Measurements from ENCODE around the gene ALKBH6. TPM values are rescaled to one million over a fixed set of nuclear protein-coding genes. Genes with fewer than 3 reads are reported as not detected.
A peak's percentile ranks its signal among the peaks of the same experiment; 100 is the strongest.

ALKBH6 gene
- total and polyA plus RNA-seq, 2 experiments from 2014 or later: 24.1 to 31.1 TPM

DNA sequence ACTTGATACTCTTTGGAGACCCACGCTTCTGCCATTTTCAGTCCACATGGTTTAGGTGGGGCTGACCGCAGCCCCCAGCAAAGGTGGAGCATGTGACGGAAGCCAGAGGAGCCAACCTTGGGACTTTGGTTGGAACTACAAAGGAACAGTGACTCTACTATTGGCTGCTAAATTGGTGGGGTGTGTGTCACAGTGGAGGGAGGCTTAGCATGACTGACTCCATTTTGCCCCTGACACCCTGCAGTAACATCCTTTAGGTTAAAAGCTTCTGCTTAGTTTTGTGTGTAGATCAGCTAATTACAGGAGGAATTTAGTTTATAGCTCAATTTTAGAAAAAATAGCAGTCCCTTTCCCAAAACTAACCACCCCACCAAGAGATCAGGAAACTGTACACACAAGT lies 12.4 kb downstream of the ALKBH6 start:
- no peaks in the 10 kb centered on the region for H3K36me3 ChIP-seq (replicated peaks; ENCODE audit: insufficient read depth, low read depth)

DNA sequence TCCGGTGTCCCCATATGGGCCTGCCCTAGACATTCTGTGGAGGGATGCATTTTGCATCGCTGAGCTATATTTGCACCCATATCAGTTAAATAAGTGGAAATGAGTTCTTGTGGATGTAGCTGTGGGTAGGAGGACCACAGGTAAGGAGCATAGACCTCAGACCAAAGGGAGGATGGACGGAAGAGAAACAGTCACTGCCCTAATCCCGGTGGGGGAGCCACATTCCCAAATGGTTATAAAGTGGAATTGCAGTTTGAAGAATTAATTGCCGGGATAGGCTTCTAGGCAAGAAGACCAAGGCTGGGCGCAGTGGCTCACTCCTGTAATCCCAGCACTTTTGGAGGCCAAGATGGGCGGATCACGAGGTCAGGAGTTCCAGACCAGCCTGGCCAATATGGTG lies 17.2 kb downstream of the ALKBH6 start:
- no peaks in the 10 kb centered on the region for H3K4me1 ChIP-seq (ENCODE audit: insufficient read depth)
- H4K20me1 ChIP-seq (ENCODE audit: insufficient read depth, poor library complexity, severe bottlenecking): no peaks in the 10 kb centered on the region
- no peak overlapping the region for H3K27ac ChIP-seq

More for the DNA sequence above, 12.4 kb downstream of the ALKBH6 start:
- Histone ChIP-seq H3K4me3 (no peak overlapping the region), H3K4me2 (no peak overlapping the region), H4K20me1 (ENCODE audit: insufficient read depth, poor library complexity, severe bottlenecking) (no peaks in the 10 kb centered on the region), H3K9me3 (ENCODE audit: low read depth) (no peaks in the 10 kb centered on the region), H2AFZ (no peak overlapping the region), H3K27ac (no peak overlapping the region), H3K9me2 (replicated peaks; ENCODE audit: insufficient read depth) (no peaks in the 10 kb centered on the region), H3K4me1 (ENCODE audit: insufficient read depth) (no peaks in the 10 kb centered on the region), H3K79me2 (peaks cover 34% of the 10 kb centered on the region), H3K27me3 (no peaks in the 10 kb centered on the region)
- WGBS (ENCODE audit: low lambda C conversion rate, missing lambda C conversion rate): 96% methylated on average over 3 of the region's 3 CpGs
- no peak for TF ChIP-seq EZH2phosphoT487 (IDR thresholded peaks at IDR 0.05; ENCODE audit: low read depth, severe bottlenecking, unreplicated experiment)
- TF ChIP-seq, protein P1, sequence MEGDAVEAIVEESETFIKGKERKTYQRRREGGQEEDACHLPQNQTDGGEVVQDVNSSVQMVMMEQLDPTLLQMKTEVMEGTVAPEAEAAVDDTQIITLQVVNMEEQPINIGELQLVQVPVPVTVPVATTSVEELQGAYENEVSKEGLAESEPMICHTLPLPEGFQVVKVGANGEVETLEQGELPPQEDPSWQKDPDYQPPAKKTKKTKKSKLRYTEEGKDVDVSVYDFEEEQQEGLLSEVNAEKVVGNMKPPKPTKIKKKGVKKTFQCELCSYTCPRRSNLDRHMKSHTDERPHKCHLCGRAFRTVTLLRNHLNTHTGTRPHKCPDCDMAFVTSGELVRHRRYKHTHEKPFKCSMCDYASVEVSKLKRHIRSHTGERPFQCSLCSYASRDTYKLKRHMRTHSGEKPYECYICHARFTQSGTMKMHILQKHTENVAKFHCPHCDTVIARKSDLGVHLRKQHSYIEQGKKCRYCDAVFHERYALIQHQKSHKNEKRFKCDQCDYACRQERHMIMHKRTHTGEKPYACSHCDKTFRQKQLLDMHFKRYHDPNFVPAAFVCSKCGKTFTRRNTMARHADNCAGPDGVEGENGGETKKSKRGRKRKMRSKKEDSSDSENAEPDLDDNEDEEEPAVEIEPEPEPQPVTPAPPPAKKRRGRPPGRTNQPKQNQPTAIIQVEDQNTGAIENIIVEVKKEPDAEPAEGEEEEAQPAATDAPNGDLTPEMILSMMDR (IDR thresholded peaks at IDR 0.05; ENCODE audit: poor library complexity): no peak
- TF ChIP-seq EZH2 (IDR thresholded peaks at IDR 0.05; ENCODE audit: borderline replicate concordance): no peak
- DNase-seq (ENCODE audit: low spot score): no peak

DNA sequence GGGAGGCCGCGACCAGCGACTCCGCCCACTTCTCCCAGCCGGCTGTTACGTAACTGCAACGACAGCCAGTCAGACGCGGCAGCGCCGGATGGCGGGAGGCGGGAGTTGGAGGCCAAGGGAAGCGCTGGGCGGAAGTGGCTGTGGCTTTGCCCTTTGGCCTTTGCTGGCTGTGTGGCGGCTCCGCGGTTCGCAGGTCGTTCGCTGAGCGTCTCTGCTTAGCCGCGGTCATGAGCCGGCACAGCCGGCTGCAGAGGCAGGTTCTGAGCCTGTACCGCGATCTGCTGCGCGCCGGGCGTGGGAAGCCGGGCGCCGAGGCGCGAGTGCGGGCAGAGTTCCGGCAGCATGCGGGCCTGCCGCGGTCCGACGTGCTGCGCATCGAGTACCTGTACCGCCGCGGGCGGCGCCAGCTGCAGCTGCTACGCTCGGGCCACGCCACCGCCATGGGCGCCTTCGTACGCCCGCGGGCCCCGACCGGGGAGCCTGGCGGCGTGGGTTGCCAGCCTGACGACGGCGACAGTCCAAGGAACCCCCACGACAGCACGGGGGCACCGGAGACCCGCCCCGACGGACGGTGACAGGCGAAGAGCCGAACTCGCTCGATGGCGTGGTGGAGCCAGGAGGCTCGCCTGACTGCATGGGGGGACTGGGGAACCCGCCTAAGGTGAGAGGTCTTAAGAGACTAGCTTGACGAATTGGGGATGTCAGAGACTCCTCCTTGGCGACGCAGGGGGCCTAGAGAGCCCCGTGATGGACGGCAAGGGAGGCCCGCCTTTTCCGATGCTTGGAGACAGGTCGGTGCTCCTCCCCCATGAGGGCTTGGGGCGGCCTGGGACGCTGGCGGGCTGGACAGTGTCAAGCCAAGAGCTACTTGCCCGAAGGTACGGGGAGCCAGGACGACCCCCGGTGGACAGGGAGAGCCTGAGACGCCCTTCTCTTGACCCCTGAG lies 18.7 kb downstream of the ALKBH6 start, which contains the start of gene SDHAF1:
SDHAF1 (plus strand) TSS at position 141 of the 946 bp plus-strand sequence; CDS start at position 228, 87 bp downstream.
- no peaks in the 10 kb centered on the region for H3K9me2 ChIP-seq (replicated peaks; ENCODE audit: insufficient read depth)
- peak; percentile 97 for DNase-seq (ENCODE audit: low spot score)
- peak within 1 kb of the TSS; percentile 75 for H3K27ac ChIP-seq
- peak within 1 kb of the TSS; percentile 91 for H3K4me2 ChIP-seq
- H3K27me3 ChIP-seq: no peaks in the 10 kb centered on the region
- TF ChIP-seq EZH2 (IDR thresholded peaks at IDR 0.05; ENCODE audit: borderline replicate concordance): no peak
- H4K20me1 ChIP-seq (ENCODE audit: insufficient read depth, poor library complexity, severe bottlenecking): no peaks in the 10 kb centered on the region
- H3K36me3 ChIP-seq (replicated peaks; ENCODE audit: insufficient read depth, low read depth): no peaks in the 10 kb centered on the region
- peak within 1 kb of the TSS; percentile 63 for H3K4me3 ChIP-seq
- no peaks in the 10 kb centered on the region for H3K9me3 ChIP-seq (ENCODE audit: low read depth)
- WGBS (ENCODE audit: low lambda C conversion rate, missing lambda C conversion rate): 1% methylated on average over 96 of the region's 97 CpGs
- peak within 1 kb of the TSS; percentile 94 for H2AFZ ChIP-seq
- H3K79me2 ChIP-seq: peaks cover 34% of the 10 kb centered on the region
- no peaks in the 10 kb centered on the region for H3K4me1 ChIP-seq (ENCODE audit: insufficient read depth)

More for the DNA sequence above, 17.2 kb downstream of the ALKBH6 start:
- no peak overlapping the region for H2AFZ ChIP-seq
- no peaks in the 10 kb centered on the region for H3K9me3 ChIP-seq (ENCODE audit: low read depth)
- no peak for DNase-seq (ENCODE audit: low spot score)
- no peaks in the 10 kb centered on the region for H3K27me3 ChIP-seq
- no peaks in the 10 kb centered on the region for H3K9me2 ChIP-seq (replicated peaks; ENCODE audit: insufficient read depth)
- peaks cover 47% of the 10 kb centered on the region for H3K79me2 ChIP-seq
- no peak overlapping the region for H3K4me3 ChIP-seq
- no peaks in the 10 kb centered on the region for H3K36me3 ChIP-seq (replicated peaks; ENCODE audit: insufficient read depth, low read depth)
- H3K4me2 ChIP-seq: peak overlapping the region; percentile 91
- TF ChIP-seq EZH2phosphoT487 (IDR thresholded peaks at IDR 0.05; ENCODE audit: low read depth, severe bottlenecking, unreplicated experiment): no peak
- 94% methylated on average over 8 of the region's 8 CpGs for WGBS (ENCODE audit: low lambda C conversion rate, missing lambda C conversion rate)

DNA sequence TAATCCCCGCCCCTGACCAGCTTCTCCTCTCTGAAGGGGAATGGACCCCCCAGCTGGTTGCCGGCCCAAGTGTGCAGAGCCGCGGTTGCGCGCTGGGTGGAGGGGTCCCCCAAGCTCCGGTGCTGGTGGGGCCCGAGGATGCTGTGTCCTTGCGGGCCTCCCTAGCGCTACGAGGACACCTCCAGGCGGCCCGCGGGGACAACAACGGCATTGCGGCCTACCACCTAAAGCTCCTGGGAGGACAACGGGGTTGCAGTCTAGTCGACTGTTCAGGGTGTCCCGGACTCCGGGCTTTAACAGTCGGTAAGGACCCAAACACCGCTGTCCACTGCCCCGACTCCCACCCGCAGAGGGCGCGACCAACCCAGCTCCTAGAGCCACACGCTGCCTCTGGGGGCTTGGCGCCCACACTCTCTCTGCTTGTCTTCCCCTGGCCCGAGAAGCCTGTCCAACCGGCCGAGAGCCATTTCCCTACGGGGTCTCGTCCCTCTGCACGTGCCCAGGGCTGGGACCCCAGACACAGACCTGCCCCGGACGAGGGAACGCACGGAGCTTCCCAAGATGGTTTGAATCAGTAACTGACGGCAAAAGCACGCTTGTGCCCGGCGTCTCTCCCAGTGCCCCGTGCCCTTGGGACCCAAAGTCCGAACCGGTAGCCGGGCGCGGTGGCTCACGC lies 20.0 kb downstream of the ALKBH6 start:
- H4K20me1 ChIP-seq (ENCODE audit: insufficient read depth, poor library complexity, severe bottlenecking): no peaks in the 10 kb centered on the region

More for the DNA sequence above, 20.0 kb downstream of the ALKBH6 start:
- no peaks in the 10 kb centered on the region for H3K9me2 ChIP-seq (replicated peaks; ENCODE audit: insufficient read depth)
- H2AFZ ChIP-seq: no peak overlapping the region
- no peak overlapping the region for H3K4me3 ChIP-seq
- 89% methylated on average over 46 of the region's 49 CpGs for WGBS (ENCODE audit: low lambda C conversion rate, missing lambda C conversion rate)
- no peak for DNase-seq (ENCODE audit: low spot score)
- TF ChIP-seq, protein P1 (IDR thresholded peaks at IDR 0.05; ENCODE audit: poor library complexity): no peak
- no peak for TF ChIP-seq EZH2 (IDR thresholded peaks at IDR 0.05; ENCODE audit: borderline replicate concordance)
- no peak for TF ChIP-seq EZH2phosphoT487 (IDR thresholded peaks at IDR 0.05; ENCODE audit: low read depth, severe bottlenecking, unreplicated experiment)
- no peak overlapping the region for H3K27ac ChIP-seq
- H3K36me3 ChIP-seq (replicated peaks; ENCODE audit: insufficient read depth, low read depth): no peaks in the 10 kb centered on the region
- no peaks in the 10 kb centered on the region for H3K9me3 ChIP-seq (ENCODE audit: low read depth)
- no peaks in the 10 kb centered on the region for H3K4me1 ChIP-seq (ENCODE audit: insufficient read depth)
- H3K79me2 ChIP-seq: peaks cover 33% of the 10 kb centered on the region
- peak overlapping the region; percentile 91 for H3K4me2 ChIP-seq
- no peaks in the 10 kb centered on the region for H3K27me3 ChIP-seq
